H9 (cell line): ENCODE data around the gene ATP6V1D. TPM values are rescaled to one million over a fixed set of nuclear protein-coding genes. Genes with fewer than 3 reads are reported as not detected.
A peak's percentile ranks its signal among the peaks of the same experiment; 100 is the strongest.

ENCODE experiments used
- DNase-seq: peaks from one replicate; pipeline ENCODE4 v3.0.0-alpha.2; 2017
- H2AFZ ChIP-seq: one replicate; pipeline ENCODE4 v1.6.1; 2013; ENCODE audit warnings: mild to moderate bottlenecking, low read length, control low read depth, moderate library complexity
- H2AK5ac ChIP-seq: 2 replicates; pipeline ENCODE4 v1.6.1; 2013; ENCODE audit warnings: low read length, control low read depth, mixed read lengths; ENCODE audit not compliant: insufficient read length
- H2BK120ac ChIP-seq: one replicate; pipeline ENCODE4 v1.6.1; 2013; ENCODE audit warnings: low read depth, mild to moderate bottlenecking, low read length, control low read depth, inconsistent platforms; ENCODE audit not compliant: poor library complexity, severe bottlenecking
- H2BK12ac ChIP-seq: 2 replicates; pipeline ENCODE4 v1.6.1; 2013; ENCODE audit warnings: low read length, control low read depth, mixed read lengths, low read depth; ENCODE audit not compliant: insufficient read length
- H2BK15ac ChIP-seq: 2 replicates; pipeline ENCODE4 v1.6.1; 2013; ENCODE audit warnings: low read depth, low read length, control low read depth
- H2BK20ac ChIP-seq: one replicate; pipeline ENCODE4 v1.6.1; 2013; ENCODE audit warnings: low read depth, mild to moderate bottlenecking, low read length, control low read depth, inconsistent platforms; ENCODE audit not compliant: poor library complexity, severe bottlenecking
- H2BK5ac ChIP-seq: 2 replicates; pipeline ENCODE4 v1.6.1; 2013; ENCODE audit warnings: low read length, control low read depth, mixed read lengths; ENCODE audit not compliant: insufficient read length
- H3K14ac ChIP-seq: 2 replicates; pipeline ENCODE4 v1.6.1; 2013; ENCODE audit warnings: low read length, control low read depth; ENCODE audit not compliant: insufficient read depth
- H3K18ac ChIP-seq: 2 replicates; pipeline ENCODE4 v1.6.1; 2013; ENCODE audit warnings: low read depth, mild to moderate bottlenecking, mixed read lengths, low read length, control low read depth; ENCODE audit not compliant: insufficient read length
- H3K23ac ChIP-seq: 2 replicates; pipeline ENCODE4 v1.6.1; 2013; ENCODE audit warnings: low read length, control low read depth, mixed read lengths, low read depth; ENCODE audit not compliant: insufficient read length
- H3K23me2 ChIP-seq: 2 replicates; pipeline ENCODE4 v1.6.1; 2013; ENCODE audit warnings: low read depth, mild to moderate bottlenecking, mixed read lengths, low read length, control low read depth; ENCODE audit not compliant: insufficient read length, poor library complexity, severe bottlenecking
- H3K27ac ChIP-seq: 2 replicates; pipeline ENCODE4 v1.5.1; 2013; ENCODE audit warnings: low read length, control low read depth, mixed read lengths, low read depth; ENCODE audit not compliant: insufficient read length
- H3K27me3 ChIP-seq: 2 replicates; pipeline ENCODE4 v1.6.1; 2013; ENCODE audit warnings: low read length, control low read depth, inconsistent platforms; ENCODE audit not compliant: insufficient read depth
- H3K4ac ChIP-seq: 2 replicates; pipeline ENCODE4 v1.6.1; 2013; ENCODE audit warnings: low read depth, mild to moderate bottlenecking, control low read depth, inconsistent platforms, low read length, moderate library complexity
- H3K4me1 ChIP-seq: 2 replicates; pipeline ENCODE4 v1.6.1; 2013; ENCODE audit warnings: low read length, control low read depth, inconsistent platforms; ENCODE audit not compliant: insufficient read depth
- H3K4me2 ChIP-seq: 2 replicates; pipeline ENCODE4 v1.6.1; 2013; ENCODE audit warnings: low read length, control low read depth, mixed read lengths; ENCODE audit not compliant: insufficient read length, insufficient read depth
- H3K56ac ChIP-seq: 2 replicates; pipeline ENCODE4 v1.6.1; 2013; ENCODE audit warnings: low read depth, mild to moderate bottlenecking, mixed read lengths, low read length, control low read depth; ENCODE audit not compliant: insufficient read length
- H3K79me1 ChIP-seq: 2 replicates; pipeline ENCODE4 v1.6.1; 2013; ENCODE audit warnings: low read depth, mild to moderate bottlenecking, moderate library complexity, low read length, control low read depth, inconsistent platforms; ENCODE audit not compliant: insufficient read depth, poor library complexity, severe bottlenecking
- H3K79me2 ChIP-seq: 2 replicates; pipeline ENCODE4 v1.6.1; 2013; ENCODE audit warnings: low read length, control low read depth, inconsistent platforms; ENCODE audit not compliant: insufficient read depth
- H3K9ac ChIP-seq: 2 replicates; pipeline ENCODE4 v1.6.1; 2013; ENCODE audit warnings: low read length, control low read depth, mixed read lengths; ENCODE audit not compliant: insufficient read length; ENCODE audit errors: extremely low read depth
- H3K9me3 ChIP-seq: one replicate; pipeline ENCODE4 v1.6.1; 2013; ENCODE audit warnings: low read depth, low read length, inconsistent platforms; ENCODE audit not compliant: control insufficient read depth
- H3T11ph ChIP-seq: one replicate; pipeline ENCODE4 v1.6.1; 2013; ENCODE audit warnings: mild to moderate bottlenecking, low read length, control low read depth, inconsistent platforms
- H4K20me1 ChIP-seq: one replicate; pipeline ENCODE4 v1.6.1; 2013; ENCODE audit not compliant: control insufficient read depth, insufficient read length, insufficient read depth
- H4K5ac ChIP-seq: 2 replicates; pipeline ENCODE4 v1.6.1; 2013; ENCODE audit warnings: low read depth, mild to moderate bottlenecking, mixed read lengths, low read length, control low read depth; ENCODE audit not compliant: insufficient read length
- H4K8ac ChIP-seq: replicated peaks from 2 replicates; pipeline ENCODE4 v1.6.1; 2013; ENCODE audit warnings: low read length, control low read depth, mixed read lengths, low read depth; ENCODE audit not compliant: insufficient read length
- H4K91ac ChIP-seq: 2 replicates; pipeline ENCODE4 v1.6.1; 2013; ENCODE audit warnings: low read depth, mild to moderate bottlenecking, moderate library complexity, mixed read lengths, low read length, control low read depth; ENCODE audit not compliant: insufficient read length
- H3K27ac Mint-ChIP-seq, 3 experiments: 2 replicates in 2 of 3; 3 replicates in 1 of 3; pipeline ENCODE4 v1.8.0; 2020 to 2021; ENCODE audit warnings: mixed read lengths in 3 of 3, mild to moderate bottlenecking in 1 of 3, moderate library complexity in 1 of 3
- H3K27me3 Mint-ChIP-seq: 2 replicates; pipeline ENCODE4 v1.8.0; 2021; ENCODE audit warnings: low read depth, mild to moderate bottlenecking, moderate library complexity, mixed read lengths
- H3K36me3 Mint-ChIP-seq, 3 experiments: 2 replicates in 2 of 3; 3 replicates in 1 of 3; pipeline ENCODE4 v1.8.0; 2020 to 2021; ENCODE audit warnings: low read depth in 3 of 3, mixed read lengths in 3 of 3; ENCODE audit not compliant: insufficient read depth in 1 of 3
- H3K4me1 Mint-ChIP-seq, 2 experiments: 2 replicates each; pipeline ENCODE4 v1.8.0; 2020; ENCODE audit warnings: mixed read lengths in 2 of 2
- H3K4me3 Mint-ChIP-seq, 2 experiments: 2 replicates in 1 of 2; 3 replicates in 1 of 2; pipeline ENCODE4 v1.8.0; 2020 to 2021; ENCODE audit warnings: mild to moderate bottlenecking in 2 of 2, mixed read lengths in 2 of 2, moderate library complexity in 1 of 2
- H3K9me3 Mint-ChIP-seq, 2 experiments: 2 replicates in 1 of 2; 3 replicates in 1 of 2; pipeline ENCODE4 v1.8.0; 2020; ENCODE audit warnings: mild to moderate bottlenecking in 2 of 2, mixed read lengths in 2 of 2, moderate library complexity in 1 of 2
- CTCF ChIP-seq: fragments of 200-600 bp; sonication (generic); conservative IDR thresholded peaks from 3 replicates; pipeline ENCODE4 v1.8.0; 2021; ENCODE audit warnings: antibody characterized with exemption, mild to moderate bottlenecking
- WGBS: extraction: QIAGEN DNeasy Blood & Tissue Kit; methylation state at CpG from one replicate; pipeline ENCODE4 v1.1.7; 2013; ENCODE audit warnings: missing lambda C conversion rate, low lambda C conversion rate, mixed read lengths; ENCODE audit not compliant: insufficient read length; ENCODE audit errors: extremely low coverage; 5-methylcytosine and 5-hydroxymethylcytosine counted together
- total RNA-seq: library from RNA; stranded (reverse); gene quantifications from 2 replicates; pipeline ENCODE4 v1.2.1, GENCODE V29; 2021

ATP6V1D gene
- total RNA-seq, 1 experiment from 2014 or later, result 85.7 TPM

DNA sequence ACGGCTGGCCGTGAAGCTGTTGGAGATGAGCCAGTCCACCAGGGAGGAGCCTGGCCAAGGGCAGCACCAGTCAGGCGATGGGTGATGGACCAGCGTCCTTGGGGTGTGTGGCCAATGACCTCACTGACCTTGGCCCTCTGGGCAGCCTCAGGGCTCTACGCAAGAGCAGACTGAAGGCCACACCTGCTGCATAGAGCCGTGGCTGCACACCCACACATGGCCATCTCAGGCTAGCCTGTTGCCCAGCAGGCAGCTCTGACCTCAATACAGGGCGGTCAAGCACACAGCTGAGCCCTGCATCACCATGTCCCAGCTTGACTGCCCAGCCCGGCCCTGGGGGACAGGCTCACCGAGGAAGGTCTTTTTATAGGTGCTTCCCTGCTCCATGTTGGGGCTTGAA is 33.2 kb upstream of the ATP6V1D start:
- no peak overlapping the region for H4K5ac ChIP-seq
- H3K27ac Mint-ChIP-seq, result 0 out of 7 replicates have a peak overlapping the region, but pooled peaks of 1 of the 3 experiments have one; percentile 14
- H3T11ph ChIP-seq, result no peak overlapping the region
- no peaks in the 10 kb centered on the region for H3K27me3 ChIP-seq
- H3K9me3 Mint-ChIP-seq, result no peaks in the 10 kb centered on the region
- H3K18ac ChIP-seq, result no peak overlapping the region
- no peak overlapping the region for H3K27ac ChIP-seq
- no peak overlapping the region for H2BK12ac ChIP-seq
- no peak overlapping the region for H3K14ac ChIP-seq
- H3K9ac ChIP-seq, result no peak overlapping the region
- H3K4me1 ChIP-seq, result no peaks in the 10 kb centered on the region; the same call in 1 of the 2 replicates
- no peak overlapping the region for H2BK120ac ChIP-seq
- no peaks in the 10 kb centered on the region for H3K23me2 ChIP-seq
- H3K56ac ChIP-seq, result no peak overlapping the region
- no CpG with 5 or more reads among the region's 9 CpGs for WGBS
- no peak overlapping the region for H2BK20ac ChIP-seq
- H2BK5ac ChIP-seq, result no peak overlapping the region
- DNase-seq, result no peak
- no peak overlapping the region for H3K23ac ChIP-seq
- no peak overlapping the region for H2AFZ ChIP-seq
- H3K79me1 ChIP-seq, result no peaks in the 10 kb centered on the region
- no peaks in the 10 kb centered on the region for H3K79me2 ChIP-seq
- no peak overlapping the region for H3K4me3 Mint-ChIP-seq
- TF ChIP-seq CTCF, result no peak
- no peaks in the 10 kb centered on the region for H3K36me3 Mint-ChIP-seq
- peaks cover 5 to 6% of the 10 kb centered on the region in 2 experiments for H3K4me1 Mint-ChIP-seq
- no peaks in the 10 kb centered on the region for H3K9me3 ChIP-seq
- no peaks in the 10 kb centered on the region for H4K20me1 ChIP-seq
- H2AK5ac ChIP-seq, result no peak overlapping the region
- no peak overlapping the region for H3K4ac ChIP-seq
- no peaks in the 10 kb centered on the region; the same call in none of the 2 replicates for H3K27me3 Mint-ChIP-seq
- no peak overlapping the region for H4K91ac ChIP-seq
- no peak overlapping the region for H4K8ac ChIP-seq
- H2BK15ac ChIP-seq, result no peak overlapping the region
- no peak overlapping the region for H3K4me2 ChIP-seq
